ENCODE data around the gene VPS54. TPM values are rescaled to one million over a fixed set of nuclear protein-coding genes. Genes with fewer than 3 reads are reported as not detected.
A peak's percentile ranks its signal among the peaks of the same experiment; 100 is the strongest.

Gene VPS54
- total RNA-seq, 1 experiment from 2014 or later = 21.2 TPM

DNA sequence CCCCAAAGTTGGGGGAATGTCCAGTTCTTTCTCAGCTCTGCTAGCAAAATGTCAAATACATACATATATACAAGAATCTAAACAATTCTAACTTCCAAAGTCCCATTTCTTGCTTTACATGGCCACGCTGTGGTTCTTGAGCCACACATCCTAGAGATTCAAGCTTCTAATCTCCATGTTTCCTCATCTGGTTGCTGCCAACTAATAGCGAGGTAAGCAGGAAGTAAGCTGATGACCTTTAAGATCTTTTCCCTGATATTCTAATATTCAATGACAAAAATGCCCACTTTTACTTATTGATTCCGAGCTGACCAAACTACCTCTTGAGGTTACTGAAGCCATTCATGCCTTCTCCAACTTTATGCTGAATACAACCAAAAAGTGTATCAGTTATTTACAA, 3.3 kb downstream of the VPS54 start:
- in situ Hi-C loops (cut with HindIII; ENCODE audit: low pct_unique_long_range_greater_than_20kb, low sequenced_read_pairs) = no loop called here
- no peak for DNase-seq (ENCODE audit: low read depth, low spot score)
- Histone ChIP-seq H3K4me3 (ENCODE audit: low read depth in 2 of 2, low read length in 2 of 2) (no peak overlapping the region), H3K27ac (ENCODE audit: low read length) (peak overlapping the region; percentile 35; the same call in 1 of the 2 replicates), H3K27me3 (ENCODE audit: control insufficient read depth, insufficient read depth, low read length) (no peaks in the 10 kb centered on the region), H3K4me1 (ENCODE audit: control insufficient read depth, insufficient read depth, low read length) (peaks cover 12% of the 10 kb centered on the region; the same call in 1 of the 2 replicates), H3K36me3 (ENCODE audit: control insufficient read depth, insufficient read depth, low read length) (no peaks in the 10 kb centered on the region; the same call in 1 of the 2 replicates), H3K9me3 (ENCODE audit: control insufficient read depth, insufficient read depth, low read depth, low read length) (no peaks in the 10 kb centered on the region)
- CTCF ChIA-PET = no interaction called here
- ATAC-seq = no peak
- TF ChIP-seq POLR2AphosphoS5 (IDR thresholded peaks at IDR 0.05; ENCODE audit: low read depth, low read length) = no peak
- TF ChIP-seq, protein P1, sequence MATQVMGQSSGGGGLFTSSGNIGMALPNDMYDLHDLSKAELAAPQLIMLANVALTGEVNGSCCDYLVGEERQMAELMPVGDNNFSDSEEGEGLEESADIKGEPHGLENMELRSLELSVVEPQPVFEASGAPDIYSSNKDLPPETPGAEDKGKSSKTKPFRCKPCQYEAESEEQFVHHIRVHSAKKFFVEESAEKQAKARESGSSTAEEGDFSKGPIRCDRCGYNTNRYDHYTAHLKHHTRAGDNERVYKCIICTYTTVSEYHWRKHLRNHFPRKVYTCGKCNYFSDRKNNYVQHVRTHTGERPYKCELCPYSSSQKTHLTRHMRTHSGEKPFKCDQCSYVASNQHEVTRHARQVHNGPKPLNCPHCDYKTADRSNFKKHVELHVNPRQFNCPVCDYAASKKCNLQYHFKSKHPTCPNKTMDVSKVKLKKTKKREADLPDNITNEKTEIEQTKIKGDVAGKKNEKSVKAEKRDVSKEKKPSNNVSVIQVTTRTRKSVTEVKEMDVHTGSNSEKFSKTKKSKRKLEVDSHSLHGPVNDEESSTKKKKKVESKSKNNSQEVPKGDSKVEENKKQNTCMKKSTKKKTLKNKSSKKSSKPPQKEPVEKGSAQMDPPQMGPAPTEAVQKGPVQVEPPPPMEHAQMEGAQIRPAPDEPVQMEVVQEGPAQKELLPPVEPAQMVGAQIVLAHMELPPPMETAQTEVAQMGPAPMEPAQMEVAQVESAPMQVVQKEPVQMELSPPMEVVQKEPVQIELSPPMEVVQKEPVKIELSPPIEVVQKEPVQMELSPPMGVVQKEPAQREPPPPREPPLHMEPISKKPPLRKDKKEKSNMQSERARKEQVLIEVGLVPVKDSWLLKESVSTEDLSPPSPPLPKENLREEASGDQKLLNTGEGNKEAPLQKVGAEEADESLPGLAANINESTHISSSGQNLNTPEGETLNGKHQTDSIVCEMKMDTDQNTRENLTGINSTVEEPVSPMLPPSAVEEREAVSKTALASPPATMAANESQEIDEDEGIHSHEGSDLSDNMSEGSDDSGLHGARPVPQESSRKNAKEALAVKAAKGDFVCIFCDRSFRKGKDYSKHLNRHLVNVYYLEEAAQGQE (IDR thresholded peaks at IDR 0.05; ENCODE audit: insufficient read depth in 1 of 2, low read depth in 2 of 2, low read length in 1 of 2) = no peak
- TF ChIP-seq SIN3A (IDR thresholded peaks at IDR 0.05; ENCODE audit: borderline replicate concordance, insufficient read depth, low read depth, low read length) = no peak
- POLR2A ChIA-PET = interaction anchor here (0.5 to 0.6 kb wide), 2 partner anchors 18 to 510 kb away, joined by 3 read pairs; no protein-coding TSS in a partner anchor
- BruUV-seq (replicated peaks) = TSS peak; percentile 54
- intact Hi-C loops (cut with micrococcal nuclease; ENCODE audit: unreplicated experiment) = no loop called here

DNA sequence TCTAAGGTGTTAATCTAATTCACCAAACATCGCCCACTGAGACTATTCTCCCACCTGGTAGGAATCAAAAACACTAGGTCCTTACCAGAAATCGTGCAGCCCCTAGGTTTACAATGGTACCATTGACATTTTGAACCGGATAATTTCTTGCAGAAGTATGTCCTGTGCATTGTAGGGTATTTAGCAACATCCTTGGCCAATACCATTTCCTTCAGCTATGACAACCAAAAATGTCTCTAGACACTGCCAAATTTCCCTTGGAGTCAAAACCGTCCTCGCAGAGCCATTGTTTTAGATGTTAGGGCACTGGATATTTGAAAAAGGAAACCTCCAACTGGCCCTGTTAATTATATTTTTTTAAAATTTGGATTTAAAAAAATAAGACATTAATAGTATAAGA, 3.8 kb downstream of the VPS54 start:
- Histone ChIP-seq H3K27me3 (ENCODE audit: control insufficient read depth, insufficient read depth, low read length) (no peaks in the 10 kb centered on the region), H3K9me3 (ENCODE audit: control insufficient read depth, insufficient read depth, low read depth, low read length) (no peaks in the 10 kb centered on the region), H3K4me1 (ENCODE audit: control insufficient read depth, insufficient read depth, low read length) (peaks cover 12% of the 10 kb centered on the region; the same call in 1 of the 2 replicates), H3K27ac (ENCODE audit: low read length) (no peak overlapping the region; the same call in 1 of the 2 replicates), H3K4me3 (ENCODE audit: low read depth in 2 of 2, low read length in 2 of 2) (no peak overlapping the region), H3K36me3 (ENCODE audit: control insufficient read depth, insufficient read depth, low read length) (no peaks in the 10 kb centered on the region; the same call in 1 of the 2 replicates)
- ChIA-PET CTCF (no interaction called here), POLR2A (interaction anchor here (0.6 kb wide), 1 partner anchor 19 kb away, joined by 3 read pairs; no protein-coding TSS in a partner anchor)
- BruUV-seq (replicated peaks) = no TSS peak
- intact Hi-C loops (cut with micrococcal nuclease; ENCODE audit: unreplicated experiment) = no loop called here
- ATAC-seq (no peak), DNase-seq (ENCODE audit: low read depth, low spot score) (no peak)
- in situ Hi-C loops (cut with HindIII; ENCODE audit: low pct_unique_long_range_greater_than_20kb, low sequenced_read_pairs) = no loop called here
- TF ChIP-seq, protein P2, sequence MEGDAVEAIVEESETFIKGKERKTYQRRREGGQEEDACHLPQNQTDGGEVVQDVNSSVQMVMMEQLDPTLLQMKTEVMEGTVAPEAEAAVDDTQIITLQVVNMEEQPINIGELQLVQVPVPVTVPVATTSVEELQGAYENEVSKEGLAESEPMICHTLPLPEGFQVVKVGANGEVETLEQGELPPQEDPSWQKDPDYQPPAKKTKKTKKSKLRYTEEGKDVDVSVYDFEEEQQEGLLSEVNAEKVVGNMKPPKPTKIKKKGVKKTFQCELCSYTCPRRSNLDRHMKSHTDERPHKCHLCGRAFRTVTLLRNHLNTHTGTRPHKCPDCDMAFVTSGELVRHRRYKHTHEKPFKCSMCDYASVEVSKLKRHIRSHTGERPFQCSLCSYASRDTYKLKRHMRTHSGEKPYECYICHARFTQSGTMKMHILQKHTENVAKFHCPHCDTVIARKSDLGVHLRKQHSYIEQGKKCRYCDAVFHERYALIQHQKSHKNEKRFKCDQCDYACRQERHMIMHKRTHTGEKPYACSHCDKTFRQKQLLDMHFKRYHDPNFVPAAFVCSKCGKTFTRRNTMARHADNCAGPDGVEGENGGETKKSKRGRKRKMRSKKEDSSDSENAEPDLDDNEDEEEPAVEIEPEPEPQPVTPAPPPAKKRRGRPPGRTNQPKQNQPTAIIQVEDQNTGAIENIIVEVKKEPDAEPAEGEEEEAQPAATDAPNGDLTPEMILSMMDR (IDR thresholded peaks at IDR 0.05) = no peak
- TF ChIP-seq TCF7L2 (IDR thresholded peaks at IDR 0.05; ENCODE audit: low read depth, low read length) (no peak), POLR2AphosphoS5 (IDR thresholded peaks at IDR 0.05; ENCODE audit: low read depth, low read length) (no peak), SIN3A (IDR thresholded peaks at IDR 0.05; ENCODE audit: borderline replicate concordance, insufficient read depth, low read depth, low read length) (no peak)
- TF ChIP-seq, protein P1 (IDR thresholded peaks at IDR 0.05; ENCODE audit: insufficient read depth in 1 of 2, low read depth in 2 of 2, low read length in 1 of 2) = no peak
